ENCODE results near the gene RNF207. TPM values are rescaled to one million over a fixed set of nuclear protein-coding genes. Genes with fewer than 3 reads are reported as not detected.
A peak's percentile ranks its signal among the peaks of the same experiment; 100 is the strongest.

Gene RNF207
- total RNA-seq, 1 donor from 2014 or later = 3.1 TPM

DNA sequence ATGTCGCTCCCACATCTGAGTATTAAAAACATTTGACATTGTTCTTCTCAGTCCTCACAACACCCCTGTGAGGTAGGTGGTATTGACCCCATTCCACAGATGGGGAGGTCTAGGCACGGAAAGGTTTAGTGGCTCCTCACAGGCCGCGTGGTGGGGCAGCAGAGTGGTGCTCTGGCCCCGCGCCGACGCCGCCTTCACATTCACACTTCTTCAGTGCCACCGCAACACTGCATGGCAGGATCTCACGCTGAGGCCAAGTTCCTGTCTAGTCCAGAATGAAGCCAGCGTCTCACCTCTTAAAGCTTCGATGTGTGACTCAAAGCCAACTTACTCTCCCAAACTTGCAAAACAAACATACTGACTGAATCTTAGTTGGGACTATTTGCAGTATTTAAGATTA lies 17.7 kb downstream of the RNF207 start:
- no peaks in the 10 kb centered on the region for H3K4me1 ChIP-seq
- H2AFZ ChIP-seq (replicated peaks) = no peak overlapping the region
- peaks cover 3% of the 10 kb centered on the region for H3K27me3 Mint-ChIP-seq (ENCODE audit: insufficient read depth, low read depth)
- H3K9me3 ChIP-seq (ENCODE audit: low read depth) = no peaks in the 10 kb centered on the region
- peaks cover 45% of the 10 kb centered on the region for H4K20me1 ChIP-seq (ENCODE audit: low read depth)
- H3K27ac ChIP-seq = no peak overlapping the region
- DNase-seq (ENCODE audit: low spot score) = no peak
- no peaks in the 10 kb centered on the region for H3K9me3 Mint-ChIP-seq
- no peak overlapping the region for H3K4me3 Mint-ChIP-seq
- H3K27me3 ChIP-seq = no peaks in the 10 kb centered on the region
- peaks cover 8% of the 10 kb centered on the region for H3K36me3 ChIP-seq
- H3F3A ChIP-seq (ENCODE audit: low read depth) = peaks cover 25% of the 10 kb centered on the region
- H3K9ac ChIP-seq = no peak overlapping the region
- peaks cover 22% of the 10 kb centered on the region for H3K4me1 Mint-ChIP-seq
- H3K4me2 ChIP-seq = no peak overlapping the region
- H3K4me3 ChIP-seq = no peak overlapping the region
- H3K79me2 ChIP-seq (ENCODE audit: low read depth) = peaks cover 12% of the 10 kb centered on the region
- TF ChIP-seq EZH2 (IDR thresholded peaks at IDR 0.05) (no peak), CTCF (IDR thresholded peaks at IDR 0.05) (no peak), EZH2phosphoT487 (IDR thresholded peaks at IDR 0.05) (no peak)
- H3K27ac Mint-ChIP-seq = no peak overlapping the region
- peaks cover 31% of the 10 kb centered on the region for H3K36me3 Mint-ChIP-seq

- peaks cover 31% of the 10 kb centered on the region for H3K36me3 Mint-ChIP-seq
- peaks cover 45% of the 10 kb centered on the region for H4K20me1 ChIP-seq (ENCODE audit: low read depth)
- peaks cover 25% of the 10 kb centered on the region for H3F3A ChIP-seq (ENCODE audit: low read depth)
- no peaks in the 10 kb centered on the region for H3K27me3 ChIP-seq
- no peaks in the 10 kb centered on the region for H3K9me3 Mint-ChIP-seq
- H3K9me3 ChIP-seq (ENCODE audit: low read depth) = no peaks in the 10 kb centered on the region
- peaks cover 12% of the 10 kb centered on the region for H3K79me2 ChIP-seq (ENCODE audit: low read depth)
- peaks cover 8% of the 10 kb centered on the region for H3K36me3 ChIP-seq
- peak overlapping the region; percentile 24 for H3K4me3 Mint-ChIP-seq
- no peak overlapping the region for H3K27ac ChIP-seq
- H3K27me3 Mint-ChIP-seq (ENCODE audit: insufficient read depth, low read depth) = peaks cover 3% of the 10 kb centered on the region
- peaks cover 22% of the 10 kb centered on the region for H3K4me1 Mint-ChIP-seq
- H3K9ac ChIP-seq = no peak overlapping the region
- TF ChIP-seq EZH2phosphoT487 (IDR thresholded peaks at IDR 0.05) (no peak), CTCF (IDR thresholded peaks at IDR 0.05) (no peak), EZH2 (IDR thresholded peaks at IDR 0.05) (no peak)
- H3K27ac Mint-ChIP-seq = no peak overlapping the region
- no peak for DNase-seq (ENCODE audit: low spot score)
- no peak overlapping the region for H2AFZ ChIP-seq (replicated peaks)
- no peak overlapping the region for H3K4me2 ChIP-seq
- no peak overlapping the region for H3K4me3 ChIP-seq
- H3K4me1 ChIP-seq = no peaks in the 10 kb centered on the region
These were observed 18.8 kb downstream of the RNF207 start for GRCh38 chr1:6224718-6225117.

GRCh38 chr1:6225651-6226050 lies 19.7 kb downstream of the RNF207 start:
- H3K4me2 ChIP-seq = no peak overlapping the region
- peaks cover 45% of the 10 kb centered on the region for H4K20me1 ChIP-seq (ENCODE audit: low read depth)
- no peak for DNase-seq (ENCODE audit: low spot score)
- H3K9ac ChIP-seq = no peak overlapping the region
- H3K4me3 ChIP-seq = no peak overlapping the region
- Mint-ChIP-seq H3K27ac (no peak overlapping the region), H3K4me1 (peaks cover 22% of the 10 kb centered on the region), H3K4me3 (no peak overlapping the region), H3K36me3 (peaks cover 31% of the 10 kb centered on the region), H3K27me3 (ENCODE audit: insufficient read depth, low read depth) (peaks cover 3% of the 10 kb centered on the region), H3K9me3 (no peaks in the 10 kb centered on the region)
- H3K9me3 ChIP-seq (ENCODE audit: low read depth) = no peaks in the 10 kb centered on the region
- peaks cover 25% of the 10 kb centered on the region for H3F3A ChIP-seq (ENCODE audit: low read depth)
- no peaks in the 10 kb centered on the region for H3K27me3 ChIP-seq
- no peak overlapping the region for H3K27ac ChIP-seq
- H3K36me3 ChIP-seq = peaks cover 8% of the 10 kb centered on the region
- H3K4me1 ChIP-seq = no peaks in the 10 kb centered on the region
- TF ChIP-seq EZH2phosphoT487 (IDR thresholded peaks at IDR 0.05) (no peak), CTCF (IDR thresholded peaks at IDR 0.05) (no peak)
- H2AFZ ChIP-seq (replicated peaks) = no peak overlapping the region
- H3K79me2 ChIP-seq (ENCODE audit: low read depth) = peaks cover 20% of the 10 kb centered on the region
